ENCODE results near the gene TMEM61. TPM values are rescaled to one million over a fixed set of nuclear protein-coding genes. Genes with fewer than 3 reads are reported as not detected.
A peak's percentile ranks its signal among the peaks of the same experiment; 100 is the strongest.

The TMEM61 gene
- total and polyA plus RNA-seq, 2 donors, result 0.66 to 1.3 TPM

DNA sequence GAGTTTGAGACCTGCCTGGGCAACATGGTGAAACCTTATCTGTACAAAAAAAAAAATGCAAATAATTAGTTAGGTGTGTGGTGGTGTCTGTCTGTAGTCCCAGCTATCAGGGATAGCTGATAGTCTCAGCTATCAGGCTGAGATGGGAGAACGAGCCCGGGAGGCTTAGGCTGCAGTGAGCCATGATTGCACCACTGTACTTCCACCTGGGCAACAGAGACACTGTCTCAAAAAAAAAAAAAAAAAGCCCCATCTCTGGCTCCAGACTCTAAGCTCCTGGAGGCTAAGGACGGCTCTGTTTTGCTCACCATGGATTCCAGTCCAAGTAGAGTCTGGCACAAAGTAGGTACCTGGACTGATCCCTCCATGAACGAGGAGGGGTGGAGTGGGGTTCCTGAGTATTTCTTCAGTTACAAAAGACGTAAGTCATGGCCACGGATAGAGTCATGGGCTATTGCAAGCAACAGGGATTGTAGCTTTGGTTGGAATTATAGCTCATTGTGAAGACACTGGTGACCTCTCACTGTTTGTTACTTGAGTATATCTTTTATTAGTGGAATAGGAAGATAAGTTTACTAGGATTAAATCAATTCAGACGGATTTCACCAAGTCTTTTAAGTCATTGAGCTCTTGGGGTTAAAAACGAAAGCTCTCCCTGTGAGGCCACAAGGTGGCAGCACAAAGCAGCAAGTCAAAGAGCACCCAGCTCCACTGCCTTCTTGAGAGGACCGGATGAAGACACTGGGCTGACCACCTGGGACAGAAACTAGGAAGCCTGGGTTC is 35.6 kb upstream of the TMEM61 start:
- DNase-seq (ENCODE audit: low read depth in 6 of 9, low spot score in 9 of 9), result peak; percentile 19 to 80 (median 51)
- Histone ChIP-seq H3K27me3 (ENCODE audit: control insufficient read depth in 2 of 2, insufficient read depth in 1 of 2, low read length in 1 of 2) (peaks cover 2 to 4% of the 10 kb centered on the region in 2 donors), H3K4me3 (ENCODE audit: low read length in 2 of 2) (no peak overlapping the region), H3K27ac (ENCODE audit: low read depth in 1 of 2, low read length in 1 of 2) (no peak overlapping the region), H3K9me3 (ENCODE audit: control insufficient read depth in 2 of 2, insufficient read depth in 1 of 2, low read length in 1 of 2) (no peaks in the 10 kb centered on the region), H3K4me1 (ENCODE audit: control insufficient read depth in 2 of 2, insufficient read depth in 2 of 2, low read length in 2 of 2) (no peaks in the 10 kb centered on the region), H3K36me3 (ENCODE audit: control insufficient read depth in 2 of 2, insufficient read depth in 2 of 2, low read length in 1 of 2) (no peaks in the 10 kb centered on the region)
- 52% methylated on average over 9 of the region's 9 CpGs for WGBS

DNA sequence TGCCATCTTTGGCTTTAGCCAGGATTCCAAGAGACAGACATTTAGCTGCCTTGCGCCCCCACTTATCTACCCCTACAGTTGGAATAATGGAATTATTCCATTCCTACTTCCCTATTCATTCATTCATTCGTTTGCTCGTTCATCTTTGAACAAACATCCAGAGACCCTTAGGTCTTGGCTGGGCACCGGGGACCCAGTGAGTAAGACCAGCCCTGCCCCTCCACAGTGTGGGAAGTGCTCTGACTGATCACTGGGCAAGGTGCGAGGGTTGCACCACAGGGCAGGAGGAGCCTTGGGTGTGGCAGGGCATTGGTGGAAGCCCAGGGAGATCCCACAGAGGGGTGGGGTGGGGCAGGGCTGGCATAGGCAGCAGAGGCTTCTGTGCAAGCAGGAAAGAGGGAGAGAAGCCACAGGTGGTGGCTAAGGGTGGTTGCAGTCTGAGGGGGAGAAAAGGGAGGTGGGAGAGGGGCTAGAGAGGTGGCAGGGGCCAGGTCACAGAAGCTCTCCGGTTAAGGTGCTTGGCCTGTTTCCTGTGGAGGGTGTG is 35.0 kb upstream of the TMEM61 start:
- H3K27ac ChIP-seq (ENCODE audit: low read depth in 1 of 2, low read length in 1 of 2), result no peak overlapping the region
- no peak overlapping the region for H3K4me3 ChIP-seq (ENCODE audit: low read length in 2 of 2)
- H3K36me3 ChIP-seq (ENCODE audit: control insufficient read depth in 2 of 2, insufficient read depth in 2 of 2, low read length in 1 of 2), result no peaks in the 10 kb centered on the region
- peaks cover 0 to 3% of the 10 kb centered on the region in 2 donors for H3K4me1 ChIP-seq (ENCODE audit: control insufficient read depth in 2 of 2, insufficient read depth in 2 of 2, low read length in 2 of 2)
- peaks cover 2 to 4% of the 10 kb centered on the region in 2 donors for H3K27me3 ChIP-seq (ENCODE audit: control insufficient read depth in 2 of 2, insufficient read depth in 1 of 2, low read length in 1 of 2)
- no peak for DNase-seq (ENCODE audit: low read depth in 6 of 9, low spot score in 9 of 9)
- 75% methylated on average over 6 of the region's 6 CpGs for WGBS
- H3K9me3 ChIP-seq (ENCODE audit: control insufficient read depth in 2 of 2, insufficient read depth in 1 of 2, low read length in 1 of 2), result no peaks in the 10 kb centered on the region

DNA sequence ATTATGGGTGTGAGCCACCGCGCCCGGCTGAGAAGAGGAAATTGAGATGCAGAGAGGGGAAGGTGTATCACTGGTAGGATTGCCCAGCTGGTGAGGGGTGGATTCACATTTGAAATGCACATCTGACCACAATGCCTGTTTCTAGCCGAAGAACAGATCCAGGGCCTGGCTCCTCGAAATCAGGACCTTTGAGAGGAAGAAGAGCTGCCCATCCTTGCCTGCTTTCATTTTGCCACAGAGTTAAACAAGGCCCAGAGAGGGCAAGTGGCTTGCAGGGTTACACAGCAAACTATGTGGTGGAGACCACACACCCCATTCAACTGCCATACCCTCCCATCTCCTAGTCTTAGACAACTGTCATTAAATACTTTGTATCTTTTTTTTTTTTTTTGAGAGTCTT is 32.9 kb upstream of the TMEM61 start:
- 95% methylated on average over 5 of the region's 5 CpGs for WGBS
- Histone ChIP-seq H3K27ac (ENCODE audit: low read depth in 1 of 2, low read length in 1 of 2) (no peak overlapping the region), H3K4me1 (ENCODE audit: control insufficient read depth in 2 of 2, insufficient read depth in 2 of 2, low read length in 2 of 2) (peaks cover 2 to 4% of the 10 kb centered on the region in 2 donors), H3K9me3 (ENCODE audit: control insufficient read depth in 2 of 2, insufficient read depth in 1 of 2, low read length in 1 of 2) (no peaks in the 10 kb centered on the region), H3K27me3 (ENCODE audit: control insufficient read depth in 2 of 2, insufficient read depth in 1 of 2, low read length in 1 of 2) (peaks cover 0 to 4% of the 10 kb centered on the region in 2 donors), H3K36me3 (ENCODE audit: control insufficient read depth in 2 of 2, insufficient read depth in 2 of 2, low read length in 1 of 2) (no peaks in the 10 kb centered on the region), H3K4me3 (ENCODE audit: low read length in 2 of 2) (no peak overlapping the region)
- DNase-seq (ENCODE audit: low read depth in 6 of 9, low spot score in 9 of 9), result no peak

DNA sequence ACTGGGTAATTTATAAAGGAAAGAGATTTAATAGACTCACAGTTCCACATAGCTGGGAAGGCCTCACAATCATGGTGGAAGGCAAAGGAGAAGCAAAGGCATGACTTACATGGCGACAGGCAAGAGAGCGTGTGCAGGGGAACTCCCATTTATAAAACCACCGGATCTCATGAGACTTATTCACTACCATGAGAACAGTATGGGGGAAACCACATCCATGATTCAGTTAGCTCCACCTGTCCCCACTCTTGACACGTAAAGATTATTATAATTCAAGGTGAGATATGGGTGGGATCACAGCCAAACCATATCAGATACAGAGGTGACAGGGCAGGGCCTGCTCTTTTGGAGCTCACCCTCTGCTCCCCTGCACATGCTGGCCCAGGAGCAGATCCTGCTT is 31.4 kb upstream of the TMEM61 start:
- no peak overlapping the region for H3K27ac ChIP-seq (ENCODE audit: low read depth in 1 of 2, low read length in 1 of 2)
- no peaks in the 10 kb centered on the region for H3K36me3 ChIP-seq (ENCODE audit: control insufficient read depth in 2 of 2, insufficient read depth in 2 of 2, low read length in 1 of 2)
- 86% methylated on average over 4 of the region's 4 CpGs for WGBS
- no peaks in the 10 kb centered on the region for H3K9me3 ChIP-seq (ENCODE audit: control insufficient read depth in 2 of 2, insufficient read depth in 1 of 2, low read length in 1 of 2)
- peaks cover 0 to 4% of the 10 kb centered on the region in 2 donors for H3K27me3 ChIP-seq (ENCODE audit: control insufficient read depth in 2 of 2, insufficient read depth in 1 of 2, low read length in 1 of 2)
- H3K4me1 ChIP-seq (ENCODE audit: control insufficient read depth in 2 of 2, insufficient read depth in 2 of 2, low read length in 2 of 2), result peaks cover 2 to 4% of the 10 kb centered on the region in 2 donors
- DNase-seq (ENCODE audit: low read depth in 6 of 9, low spot score in 9 of 9), result no peak
- no peak overlapping the region for H3K4me3 ChIP-seq (ENCODE audit: low read length in 2 of 2)

DNA sequence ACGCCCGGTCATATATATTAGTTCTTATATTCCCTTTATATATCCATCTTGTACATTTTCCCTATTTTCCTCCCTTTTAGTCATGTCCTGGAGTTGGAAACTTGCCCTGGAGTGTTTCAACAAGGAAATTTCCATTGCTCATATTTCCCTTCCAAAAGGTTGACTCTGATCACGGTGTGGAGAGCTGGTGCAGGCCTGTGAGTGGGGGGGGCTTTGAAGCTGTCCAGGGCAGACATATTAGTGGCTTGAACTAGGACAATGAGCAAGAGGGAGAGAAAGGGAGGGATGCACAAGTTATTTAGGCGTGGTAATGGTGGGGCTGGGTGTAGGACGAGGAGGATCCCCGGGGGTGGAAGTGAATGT is 30.4 kb upstream of the TMEM61 start:
- Histone ChIP-seq H3K27ac (ENCODE audit: low read depth in 1 of 2, low read length in 1 of 2) (no peak overlapping the region), H3K9me3 (ENCODE audit: control insufficient read depth in 2 of 2, insufficient read depth in 1 of 2, low read length in 1 of 2) (no peaks in the 10 kb centered on the region), H3K36me3 (ENCODE audit: control insufficient read depth in 2 of 2, insufficient read depth in 2 of 2, low read length in 1 of 2) (no peaks in the 10 kb centered on the region), H3K27me3 (ENCODE audit: control insufficient read depth in 2 of 2, insufficient read depth in 1 of 2, low read length in 1 of 2) (peaks cover 0 to 4% of the 10 kb centered on the region in 2 donors), H3K4me3 (ENCODE audit: low read length in 2 of 2) (no peak overlapping the region), H3K4me1 (ENCODE audit: control insufficient read depth in 2 of 2, insufficient read depth in 2 of 2, low read length in 2 of 2) (peaks cover 2 to 4% of the 10 kb centered on the region in 2 donors)
- DNase-seq (ENCODE audit: low read depth in 6 of 9, low spot score in 9 of 9), result no peak
- 86% methylated on average over 6 of the region's 6 CpGs for WGBS

DNA sequence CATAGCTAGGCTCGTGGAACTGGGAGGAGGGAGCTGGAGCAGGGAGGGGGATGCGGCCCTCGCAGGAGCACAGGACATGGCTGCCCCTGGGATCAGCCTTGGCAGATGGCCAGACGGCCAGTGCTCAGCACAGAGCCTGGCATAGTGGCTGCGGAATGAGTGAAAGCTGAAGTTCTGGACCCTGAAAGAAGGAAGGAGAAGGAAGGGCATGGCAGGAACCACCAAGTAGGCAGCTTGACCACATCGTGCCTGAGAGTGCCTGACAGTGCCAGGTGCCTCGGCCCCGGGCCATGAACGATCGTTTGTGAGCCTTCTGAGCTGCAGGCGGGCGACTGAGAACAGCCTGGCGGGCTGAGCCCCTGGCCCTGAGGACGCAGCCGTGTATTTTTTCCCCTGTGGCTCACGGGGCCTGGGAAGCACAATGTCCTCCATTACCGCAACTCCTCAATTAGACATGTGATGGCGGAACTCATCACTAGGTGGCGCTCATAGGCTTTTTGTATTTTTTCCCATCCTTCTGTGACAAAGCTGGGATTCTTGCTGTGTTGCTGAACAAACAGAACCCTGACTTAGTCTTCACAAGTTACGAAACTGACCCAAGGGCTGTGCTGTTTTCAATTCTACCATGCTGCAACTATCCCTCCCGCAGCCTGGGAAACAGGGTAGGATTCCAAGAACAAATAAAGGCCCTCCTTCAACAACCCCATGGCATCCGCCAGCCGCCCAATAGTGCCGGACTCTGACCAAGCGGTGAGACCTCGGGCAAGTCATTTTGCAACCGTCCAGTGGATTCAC is 29.9 kb upstream of the TMEM61 start:
- Histone ChIP-seq H3K4me3 (ENCODE audit: low read length in 2 of 2) (no peak overlapping the region), H3K27me3 (ENCODE audit: control insufficient read depth in 2 of 2, insufficient read depth in 1 of 2, low read length in 1 of 2) (peaks cover 0 to 2% of the 10 kb centered on the region in 2 donors), H3K36me3 (ENCODE audit: control insufficient read depth in 2 of 2, insufficient read depth in 2 of 2, low read length in 1 of 2) (no peaks in the 10 kb centered on the region), H3K9me3 (ENCODE audit: control insufficient read depth in 2 of 2, insufficient read depth in 1 of 2, low read length in 1 of 2) (no peaks in the 10 kb centered on the region), H3K4me1 (ENCODE audit: control insufficient read depth in 2 of 2, insufficient read depth in 2 of 2, low read length in 2 of 2) (peaks cover 2 to 4% of the 10 kb centered on the region in 2 donors), H3K27ac (ENCODE audit: low read depth in 1 of 2, low read length in 1 of 2) (no peak overlapping the region)
- peak in 8 of 9 donors; percentile 11 to 69 (median 42) for DNase-seq (ENCODE audit: low read depth in 6 of 9, low spot score in 9 of 9)
- 51% methylated on average over 27 of the region's 27 CpGs for WGBS

DNA sequence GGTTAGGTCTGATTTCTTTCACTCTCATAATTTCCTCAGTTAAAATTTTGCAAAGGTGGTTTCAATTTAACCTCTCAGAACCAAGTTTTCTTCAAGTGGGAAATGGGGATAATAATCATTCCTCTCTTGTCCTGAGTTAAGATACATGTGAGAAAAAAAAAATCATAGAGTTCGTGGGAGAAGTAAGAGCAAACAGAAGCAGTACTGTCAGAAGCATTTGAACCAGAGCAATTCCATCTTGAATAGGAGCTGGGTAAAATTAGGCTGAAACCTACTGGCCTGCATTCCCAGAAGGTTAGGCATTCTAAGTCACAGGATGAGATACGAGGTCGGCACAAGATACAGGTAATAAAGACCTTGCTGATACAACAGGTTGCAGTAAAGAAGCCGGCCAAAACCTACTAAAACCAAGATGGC is 28.6 kb upstream of the TMEM61 start:
- no peak for DNase-seq (ENCODE audit: low read depth in 6 of 9, low spot score in 9 of 9)
- Histone ChIP-seq H3K36me3 (ENCODE audit: control insufficient read depth in 2 of 2, insufficient read depth in 2 of 2, low read length in 1 of 2) (no peaks in the 10 kb centered on the region), H3K27ac (ENCODE audit: low read depth in 1 of 2, low read length in 1 of 2) (no peak overlapping the region), H3K9me3 (ENCODE audit: control insufficient read depth in 2 of 2, insufficient read depth in 1 of 2, low read length in 1 of 2) (no peaks in the 10 kb centered on the region), H3K27me3 (ENCODE audit: control insufficient read depth in 2 of 2, insufficient read depth in 1 of 2, low read length in 1 of 2) (no peaks in the 10 kb centered on the region), H3K4me3 (ENCODE audit: low read length in 2 of 2) (no peak overlapping the region), H3K4me1 (ENCODE audit: control insufficient read depth in 2 of 2, insufficient read depth in 2 of 2, low read length in 2 of 2) (peaks cover 2 to 4% of the 10 kb centered on the region in 2 donors)
- WGBS, result 98% methylated on average over 4 of the region's 4 CpGs

DNA sequence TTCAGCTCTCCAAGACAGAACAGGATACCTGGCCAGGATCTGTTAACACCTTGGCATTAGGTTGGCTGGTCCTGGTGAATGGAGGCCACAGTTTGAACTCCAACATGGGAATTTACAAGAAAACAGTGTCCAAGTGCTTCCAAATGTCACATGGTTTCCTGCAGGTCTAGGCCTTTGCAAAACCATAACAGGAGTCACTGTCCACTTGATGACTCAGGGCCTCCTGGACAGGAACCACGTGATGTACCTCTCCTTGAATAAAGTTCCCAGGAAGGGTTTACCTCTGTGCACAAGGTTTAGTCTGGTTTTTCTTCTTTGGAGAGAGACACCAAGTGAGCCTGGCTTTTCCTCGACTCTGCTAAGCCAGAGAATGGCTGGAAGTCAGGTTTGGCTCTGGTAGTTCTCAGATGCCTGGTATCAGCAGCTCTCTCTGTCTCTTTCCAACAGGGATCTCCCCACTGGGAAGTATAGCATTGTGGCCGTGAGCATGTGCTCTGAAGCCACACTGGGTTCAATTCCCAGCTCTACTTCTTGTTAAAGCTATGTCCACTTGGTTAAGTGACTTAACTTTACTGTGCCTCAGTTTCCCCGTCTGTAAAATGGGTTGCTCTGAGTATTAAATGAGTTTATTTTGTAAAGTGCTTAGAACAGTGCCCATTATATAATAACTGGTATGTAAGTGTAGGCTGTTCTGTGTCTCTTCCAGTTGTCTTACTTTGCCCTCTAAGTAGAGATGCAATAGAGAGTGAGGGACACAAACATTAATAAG is 27.3 kb upstream of the TMEM61 start:
- H3K27ac ChIP-seq (ENCODE audit: low read depth in 1 of 2, low read length in 1 of 2), result no peak overlapping the region
- no peaks in the 10 kb centered on the region for H3K9me3 ChIP-seq (ENCODE audit: control insufficient read depth in 2 of 2, insufficient read depth in 1 of 2, low read length in 1 of 2)
- H3K27me3 ChIP-seq (ENCODE audit: control insufficient read depth in 2 of 2, insufficient read depth in 1 of 2, low read length in 1 of 2), result no peaks in the 10 kb centered on the region
- H3K36me3 ChIP-seq (ENCODE audit: control insufficient read depth in 2 of 2, insufficient read depth in 2 of 2, low read length in 1 of 2), result no peaks in the 10 kb centered on the region
- WGBS, result 93% methylated on average over 4 of the region's 4 CpGs
- no peak overlapping the region for H3K4me3 ChIP-seq (ENCODE audit: low read length in 2 of 2)
- DNase-seq (ENCODE audit: low read depth in 6 of 9, low spot score in 9 of 9), result no peak
- peaks cover 2 to 4% of the 10 kb centered on the region in 2 donors for H3K4me1 ChIP-seq (ENCODE audit: control insufficient read depth in 2 of 2, insufficient read depth in 2 of 2, low read length in 2 of 2)
